ENCODE data around the gene BMPR2.
"Not testable (repeated sequence)": the region's sequence is repeated elsewhere in the genome, so short reads cannot be mapped to it uniquely, and the experiment has no call there.

The BMPR2 gene

GRCh38 chr2:202542142-202542541 is 166.0 kb downstream of the BMPR2 start:
- DNase-seq, result no peak

GRCh38 chr2:202545523-202545922 is 169.4 kb downstream of the BMPR2 start:
- no peak for DNase-seq

GRCh38 chr2:202545931-202546330 is 169.8 kb downstream of the BMPR2 start:
- DNase-seq, result no peak

- DNase-seq, result not testable (repeated sequence)
Observed at GRCh38 chr2:202546499-202547141, 170.5 kb downstream of the BMPR2 start.

GRCh38 chr2:202548240-202548639 is 172.1 kb downstream of the BMPR2 start:
- no peak for DNase-seq

DNA sequence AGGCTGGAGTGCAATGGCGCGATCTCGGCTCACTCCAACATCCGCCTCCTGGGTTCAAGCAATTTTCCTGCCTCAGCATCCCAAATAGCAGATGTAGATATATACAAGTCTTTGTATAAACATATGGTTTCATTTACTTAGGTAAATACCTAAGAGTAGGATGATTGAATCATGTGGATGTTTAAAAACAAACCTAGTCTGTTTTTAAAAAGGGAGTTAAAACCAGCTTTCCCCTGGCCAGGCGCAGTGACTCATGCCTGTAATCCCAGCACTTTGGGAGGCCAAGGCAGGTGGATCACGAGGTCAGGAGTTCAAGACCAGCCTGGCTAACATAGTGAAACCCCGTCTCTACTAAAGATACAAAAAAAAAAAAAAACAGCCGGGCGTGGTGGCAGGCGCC is 174.9 kb downstream of the BMPR2 start:
- DNase-seq, result not testable (repeated sequence)

DNA sequence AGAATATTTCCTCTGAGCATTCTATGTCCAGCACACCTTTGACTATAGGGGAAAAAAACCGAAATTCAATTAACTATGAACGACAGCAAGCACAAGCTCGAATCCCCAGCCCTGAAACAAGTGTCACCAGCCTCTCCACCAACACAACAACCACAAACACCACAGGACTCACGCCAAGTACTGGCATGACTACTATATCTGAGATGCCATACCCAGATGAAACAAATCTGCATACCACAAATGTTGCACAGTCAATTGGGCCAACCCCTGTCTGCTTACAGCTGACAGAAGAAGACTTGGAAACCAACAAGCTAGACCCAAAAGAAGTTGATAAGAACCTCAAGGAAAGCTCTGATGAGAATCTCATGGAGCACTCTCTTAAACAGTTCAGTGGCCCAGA is 179.2 kb downstream of the BMPR2 start:
- DNase-seq, result no peak

DNA sequence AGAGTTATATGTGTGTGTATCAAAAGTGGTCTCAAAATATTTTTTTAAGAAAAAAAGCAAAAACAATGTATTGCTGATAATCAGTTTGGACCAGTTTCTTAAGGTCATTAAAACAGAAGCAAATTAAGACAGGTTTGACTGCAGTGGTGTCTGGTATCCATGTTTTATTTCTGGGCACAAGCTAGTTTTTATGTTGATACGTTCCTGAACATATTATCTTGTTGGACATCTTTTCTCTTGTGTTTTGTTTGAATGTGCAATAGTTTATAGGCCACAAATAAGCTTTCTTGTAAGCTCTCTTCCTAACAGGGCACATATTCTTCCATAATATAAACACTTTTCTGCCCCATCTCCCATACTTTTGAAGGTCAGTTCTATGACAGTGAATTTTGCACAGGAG is 184.1 kb downstream of the BMPR2 start:
- no peak for DNase-seq

- DNase-seq, result no peak
Observed at GRCh38 chr2:202564226-202564625, 188.1 kb downstream of the BMPR2 start.

- DNase-seq, result no peak
Observed at GRCh38 chr2:202566286-202566685, 190.2 kb downstream of the BMPR2 start.

GRCh38 chr2:202574541-202574940 is 198.4 kb downstream of the BMPR2 start:
- no peak for DNase-seq

GRCh38 chr2:202575194-202575593 is 199.1 kb downstream of the BMPR2 start:
- not testable (repeated sequence) for DNase-seq

- DNase-seq, result no peak
Observed at GRCh38 chr2:202577250-202578183, 201.4 kb downstream of the BMPR2 start.

DNA sequence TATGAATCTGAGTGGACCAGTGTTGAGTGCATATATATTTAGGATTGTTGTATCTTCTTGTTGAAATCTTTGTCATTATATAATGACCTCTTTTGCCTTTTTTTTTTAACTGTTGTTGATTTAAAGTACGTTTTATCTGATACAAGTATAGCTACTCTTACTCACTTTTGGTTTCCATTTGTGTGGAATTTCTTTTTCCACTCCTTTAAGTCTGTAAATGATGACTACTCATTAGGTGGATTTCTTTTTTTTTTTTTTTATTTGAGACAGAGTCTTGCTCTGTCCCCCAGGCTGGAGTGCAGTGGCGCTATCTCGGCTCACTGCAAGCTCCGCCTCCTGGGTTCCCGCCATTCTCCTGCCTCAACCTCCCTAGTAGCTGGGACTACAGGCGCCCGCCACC is 206.7 kb downstream of the BMPR2 start:
- DNase-seq, result not testable (repeated sequence)

GRCh38 chr2:202583709-202584219 is 207.6 kb downstream of the BMPR2 start:
- no peak for DNase-seq

GRCh38 chr2:202588647-202589581 is 212.8 kb downstream of the BMPR2 start:
- peak; percentile 60 for DNase-seq

DNA sequence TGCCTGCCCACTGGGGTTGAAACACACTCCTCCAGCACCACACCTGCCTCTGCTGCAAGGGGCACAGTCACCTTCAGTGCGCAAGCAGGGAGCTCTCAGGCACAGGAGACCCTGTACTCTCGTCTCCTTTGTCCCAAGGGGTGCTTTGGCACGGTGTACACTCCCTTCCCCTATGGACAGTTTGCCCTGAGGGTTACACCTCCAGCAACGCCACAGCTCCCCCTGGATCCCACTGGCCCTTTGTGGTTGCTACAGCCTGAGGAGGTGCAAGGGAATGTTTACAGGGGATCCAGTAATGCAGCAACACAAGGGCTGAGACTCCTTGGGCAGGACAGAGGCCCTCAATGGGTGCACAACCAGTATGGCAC is 213.4 kb downstream of the BMPR2 start:
- no peak for DNase-seq

- DNase-seq, result no peak
Observed at GRCh38 chr2:202592566-202592965, 216.4 kb downstream of the BMPR2 start.

GRCh38 chr2:202599105-202599504 is 223.0 kb downstream of the BMPR2 start:
- no peak for DNase-seq

DNA sequence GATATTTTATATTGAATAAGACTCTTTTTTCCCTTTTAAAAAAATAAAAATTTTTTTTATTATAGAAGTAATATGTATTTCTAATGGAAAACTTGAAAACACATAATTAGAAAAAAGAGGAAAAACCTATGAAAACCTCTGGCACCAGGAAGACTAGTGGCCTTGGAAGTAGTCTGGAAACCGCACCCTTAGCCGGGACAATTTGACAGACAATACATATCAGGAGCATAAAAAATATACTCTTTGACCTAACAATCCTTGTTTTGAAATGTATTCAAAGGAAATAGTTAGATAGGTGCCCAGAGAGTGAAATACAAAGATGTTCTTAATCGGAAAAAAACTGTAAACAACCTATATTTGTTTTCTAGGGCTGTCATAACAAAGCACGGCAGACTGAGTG is 223.8 kb downstream of the BMPR2 start:
- DNase-seq, result no peak

DNA sequence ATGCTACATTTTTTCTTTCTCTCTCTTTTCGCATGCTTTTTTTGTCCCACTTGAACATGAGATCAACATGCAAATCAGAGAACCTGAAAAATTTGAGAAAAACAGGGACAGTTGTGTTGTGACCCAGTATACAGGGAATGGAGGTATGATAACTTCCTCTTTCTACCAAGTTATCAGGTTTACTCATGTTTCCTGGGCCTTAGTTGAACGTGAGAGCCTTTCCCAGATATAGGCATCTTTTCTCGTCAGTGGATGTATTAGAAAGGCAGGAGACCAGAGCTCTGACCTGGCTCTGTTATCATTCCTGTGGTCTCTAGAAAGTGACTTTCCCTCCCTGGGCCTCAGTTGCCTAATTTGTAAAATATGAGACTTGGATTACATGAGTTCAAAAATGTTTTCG is 228.6 kb downstream of the BMPR2 start:
- no peak for DNase-seq

GRCh38 chr2:202605174-202605573 is 229.0 kb downstream of the BMPR2 start:
- DNase-seq, result no peak
